Common myeloid progenitor, CD34-positive (primary cell): ENCODE results near the gene PLA2G4C.
A peak's percentile ranks its signal among the peaks of the same experiment; 100 is the strongest.

Experiments used
- CTCF ChIA-PET: fragments of 350-600 bp; sonication (Branson Sonifier 250); formaldehyde crosslinking; loops from one replicate; lab custom pipeline; 2021; ENCODE audit warnings: antibody characterized with exemption; lab: Charles Lee
- POLR2A ChIA-PET: fragments of 350-600 bp; sonication (Branson Sonifier 250); formaldehyde crosslinking; loops from one replicate; lab custom pipeline; 2021; ENCODE audit warnings: antibody characterized with exemption; lab: Charles Lee
- DNase-seq, 3 donors: peaks; one replicate each; pipeline versions ENCODE4 v3.0.0 to v3.0.0-alpha.2; 2013
- H3K27ac ChIP-seq, 2 experiments: 1 replicate in 1 of 2; 2 replicates in 1 of 2; pipeline ENCODE4 v1.7.0; 2013; ENCODE audit warnings: inconsistent platforms in 2 of 2, low read length in 2 of 2, mild to moderate bottlenecking in 2 of 2, low read depth in 1 of 2, moderate library complexity in 1 of 2; ENCODE audit not compliant: severe bottlenecking in 2 of 2, insufficient read depth in 1 of 2, poor library complexity in 1 of 2
- H3K27me3 ChIP-seq, 5 experiments: replicated peaks in 2 of 5; 1 replicate in 3 of 5; 2 replicates in 2 of 5; pipeline versions ENCODE4 v1.6.1 to v1.7.0; 2013; ENCODE audit warnings: low read length in 4 of 5, mild to moderate bottlenecking in 2 of 5, moderate library complexity in 2 of 5, inconsistent platforms in 1 of 5; ENCODE audit not compliant: insufficient read depth in 5 of 5, control insufficient read depth in 4 of 5
- H3K36me3 ChIP-seq, 4 experiments: 1 replicate in 2 of 4; 2 replicates in 2 of 4; pipeline versions ENCODE4 v1.6.1 to v1.7.0; 2013; ENCODE audit warnings: low read length in 3 of 4, control low read depth in 1 of 4, mild to moderate bottlenecking in 1 of 4; ENCODE audit not compliant: control insufficient read depth in 4 of 4, insufficient read depth in 4 of 4
- H3K4me1 ChIP-seq, 4 experiments: 1 replicate in 3 of 4; 2 replicates in 1 of 4; pipeline versions ENCODE4 v1.6.1 to v1.7.1; 2013; ENCODE audit warnings: low read length in 3 of 4, mild to moderate bottlenecking in 3 of 4, control low read depth in 1 of 4, inconsistent platforms in 1 of 4, moderate library complexity in 1 of 4; ENCODE audit not compliant: control insufficient read depth in 4 of 4, insufficient read depth in 4 of 4; ENCODE audit errors: control extremely low read depth in 1 of 4
- H3K4me3 ChIP-seq, 7 experiments: 1 replicate in 4 of 7; 2 replicates in 3 of 7; pipeline versions ENCODE4 v1.5.1 to v1.7.0; 2013; ENCODE audit warnings: mild to moderate bottlenecking in 7 of 7, low read length in 6 of 7, moderate library complexity in 6 of 7, inconsistent platforms in 2 of 7, low read depth in 2 of 7, control low read depth in 1 of 7; ENCODE audit not compliant: insufficient read depth in 4 of 7, control insufficient read depth in 1 of 7; ENCODE audit errors: extremely low read depth in 1 of 7
- H3K9me3 ChIP-seq, 5 experiments: 1 replicate in 4 of 5; 2 replicates in 1 of 5; pipeline versions ENCODE4 v1.6.1 to v1.7.1; 2013; ENCODE audit warnings: low read length in 4 of 5, mild to moderate bottlenecking in 2 of 5, inconsistent platforms in 1 of 5, low read depth in 1 of 5, moderate library complexity in 1 of 5; ENCODE audit not compliant: control insufficient read depth in 4 of 5, insufficient read depth in 2 of 5; ENCODE audit errors: control extremely low read depth in 1 of 5
- WGBS: methylation state at CpG from one replicate; pipeline ENCODE4 v1.1.5; 2013; ENCODE audit not compliant: insufficient coverage; 5-methylcytosine and 5-hydroxymethylcytosine counted together

The PLA2G4C gene

GRCh38 chr19:48043675-48044258 is 66.8 kb downstream of the PLA2G4C start, which contains the start of gene CABP5:
Gene CABP5 (minus strand): TSS chr19:48044079. CDS start chr19:48043922, 157 bp downstream.
- WGBS = 90% methylated on average over 3 of the region's 10 CpGs

GRCh38 chr19:48041877-48042580 is 68.6 kb downstream of the PLA2G4C start:
- CTCF ChIA-PET = no interaction called here
- WGBS = 63% methylated on average over 1 of the region's 2 CpGs

More at GRCh38 chr19:48043675-48044258, 66.8 kb downstream of the PLA2G4C start, which contains the start of gene CABP5:
- no peaks in the 10 kb centered on the region for H3K36me3 ChIP-seq
- peak; percentile 8 to 62 (median 47) for DNase-seq
- ChIA-PET POLR2A (no interaction called here), CTCF (interaction anchor here (1.3 kb wide), 1 partner anchor 80 kb away, joined by 3 read pairs; no protein-coding TSS in a partner anchor)
- H3K4me1 ChIP-seq = no peaks in the 10 kb centered on the region
- peaks cover 0 to 9% (median 0%) of the 10 kb centered on the region in 5 experiments for H3K27me3 ChIP-seq
- H3K4me3 ChIP-seq = no peak within 1 kb of the TSS
- no peak within 1 kb of the TSS for H3K27ac ChIP-seq
- H3K9me3 ChIP-seq = peaks cover 0 to 3% (median 2%) of the 10 kb centered on the region in 5 experiments

GRCh38 chr19:48036765-48037164 is 73.9 kb downstream of the PLA2G4C start:
- POLR2A ChIA-PET = no interaction called here
- Histone ChIP-seq H3K36me3 (no peaks in the 10 kb centered on the region), H3K27ac (no peak overlapping the region), H3K4me1 (no peaks in the 10 kb centered on the region), H3K9me3 (peaks cover 0 to 11% (median 5%) of the 10 kb centered on the region in 5 experiments), H3K27me3 (peaks cover 0 to 12% (median 0%) of the 10 kb centered on the region in 5 experiments), H3K4me3 (no peak overlapping the region)
- CTCF ChIA-PET = no interaction called here
- DNase-seq = no peak
- WGBS = 83% methylated on average over 1 of the region's 2 CpGs

More at GRCh38 chr19:48041877-48042580, 68.6 kb downstream of the PLA2G4C start:
- H3K27ac ChIP-seq = no peak overlapping the region
- peaks cover 0 to 9% (median 0%) of the 10 kb centered on the region in 5 experiments for H3K27me3 ChIP-seq
- H3K4me3 ChIP-seq = no peak overlapping the region
- no peaks in the 10 kb centered on the region for H3K4me1 ChIP-seq
- POLR2A ChIA-PET = no interaction called here
- DNase-seq = no peak
- H3K9me3 ChIP-seq = peaks cover 0 to 3% (median 0%) of the 10 kb centered on the region in 5 experiments
- no peaks in the 10 kb centered on the region for H3K36me3 ChIP-seq

GRCh38 chr19:48033604-48034003 is 77.0 kb downstream of the PLA2G4C start:
- Histone ChIP-seq H3K27ac (no peak overlapping the region), H3K9me3 (peaks cover 0 to 11% (median 5%) of the 10 kb centered on the region in 5 experiments), H3K27me3 (peaks cover 0 to 21% (median 0%) of the 10 kb centered on the region in 5 experiments), H3K4me3 (no peak overlapping the region), H3K36me3 (no peaks in the 10 kb centered on the region), H3K4me1 (no peaks in the 10 kb centered on the region)
- no peak for DNase-seq
- ChIA-PET POLR2A (no interaction called here), CTCF (no interaction called here)
- 96% methylated on average over 4 of the region's 5 CpGs for WGBS

- Histone ChIP-seq H3K4me3 (no peak overlapping the region), H3K36me3 (no peaks in the 10 kb centered on the region), H3K4me1 (no peaks in the 10 kb centered on the region), H3K27me3 (peaks cover 0 to 32% (median 0%) of the 10 kb centered on the region in 5 experiments), H3K27ac (no peak overlapping the region), H3K9me3 (no peaks in the 10 kb centered on the region)
- WGBS = 92% methylated on average over 9 of the region's 10 CpGs
- ChIA-PET CTCF (no interaction called here), POLR2A (no interaction called here)
- DNase-seq = no peak
These were observed 80.5 kb downstream of the PLA2G4C start for GRCh38 chr19:48030073-48030472.

GRCh38 chr19:48029431-48029830 is 81.2 kb downstream of the PLA2G4C start:
- Histone ChIP-seq H3K4me1 (no peaks in the 10 kb centered on the region), H3K9me3 (no peaks in the 10 kb centered on the region), H3K4me3 (no peak overlapping the region), H3K36me3 (no peaks in the 10 kb centered on the region), H3K27ac (no peak overlapping the region), H3K27me3 (peaks cover 0 to 32% (median 0%) of the 10 kb centered on the region in 5 experiments)
- WGBS = 92% methylated on average over 7 of the region's 7 CpGs
- DNase-seq = no peak
- CTCF ChIA-PET = no interaction called here
- POLR2A ChIA-PET = no interaction called here

GRCh38 chr19:48025480-48025879 is 85.1 kb downstream of the PLA2G4C start:
- no peak for DNase-seq
- ChIA-PET CTCF (interaction anchor here (0.5 kb wide), 1 partner anchor 388 kb away, joined by 3 read pairs; no protein-coding TSS in a partner anchor), POLR2A (interaction anchor here (0.6 kb wide), 1 partner anchor 562 kb away, joined by 3 read pairs; no protein-coding TSS in a partner anchor)
- Histone ChIP-seq H3K27me3 (peaks cover 0 to 22% (median 2%) of the 10 kb centered on the region in 5 experiments), H3K4me3 (no peak overlapping the region), H3K4me1 (no peaks in the 10 kb centered on the region), H3K27ac (no peak overlapping the region), H3K9me3 (no peaks in the 10 kb centered on the region), H3K36me3 (no peaks in the 10 kb centered on the region)
- 92% methylated on average over 2 of the region's 3 CpGs for WGBS
